KBM-7 (cell line): ENCODE measurements around the gene CORO1C.
"Not testable (repeated sequence)": the region's sequence is repeated elsewhere in the genome, so short reads cannot be mapped to it uniquely, and the experiment has no call there.

Source experiments
- DNase-seq: peaks from one replicate; pipeline ENCODE4 v3.0.0-alpha.2; 2015
- in situ Hi-C: fragments of 300-500 bp; cut with MboI; formaldehyde crosslinking; loops from 2 replicates; pipeline ENCODE4 v1.14.3; 2020; ENCODE audit warnings: low sequenced_read_pairs, low pct_unique_long_range_greater_than_20kb, mixed read lengths

The CORO1C gene

GRCh38 chr12:108629824-108630476 is 101.4 kb downstream of the CORO1C start:
- DNase-seq = peak; percentile 72
- in situ Hi-C loops = no loop called here

GRCh38 chr12:108629151-108629550 is 102.2 kb downstream of the CORO1C start:
- no peak for DNase-seq
- in situ Hi-C loops = no loop called here

- in situ Hi-C loops = no loop called here
These were observed 104.0 kb downstream of the CORO1C start for GRCh38 chr12:108627134-108627920.

GRCh38 chr12:108625228-108625627 is 106.1 kb downstream of the CORO1C start:
- no peak for DNase-seq
- in situ Hi-C loops = no loop called here

More at GRCh38 chr12:108627134-108627920, 104.0 kb downstream of the CORO1C start:
- no peak for DNase-seq

GRCh38 chr12:108623577-108623976 is 107.7 kb downstream of the CORO1C start:
- in situ Hi-C loops = no loop called here
- DNase-seq = no peak

- no peak for DNase-seq
- in situ Hi-C loops = no loop called here
These were observed 108.3 kb downstream of the CORO1C start for GRCh38 chr12:108622921-108623514.

GRCh38 chr12:108622421-108622820 is 108.9 kb downstream of the CORO1C start:
- in situ Hi-C loops = no loop called here
- peak; percentile 63 for DNase-seq

GRCh38 chr12:108621161-108621560 is 110.2 kb downstream of the CORO1C start:
- DNase-seq = no peak
- in situ Hi-C loops = no loop called here

- in situ Hi-C loops = no loop called here
- DNase-seq = no peak
These were observed 111.0 kb downstream of the CORO1C start for GRCh38 chr12:108620236-108620879.

GRCh38 chr12:108619369-108620160 is 111.8 kb downstream of the CORO1C start:
- in situ Hi-C loops = no loop called here
- no peak for DNase-seq

GRCh38 chr12:108618953-108619274 is 112.4 kb downstream of the CORO1C start:
- in situ Hi-C loops, DNase-seq: not testable (repeated sequence)

GRCh38 chr12:108618079-108618952 is 113.0 kb downstream of the CORO1C start:
- in situ Hi-C loops = no loop called here
- peak; percentile 88 for DNase-seq

GRCh38 chr12:108616941-108617858 is 114.1 kb downstream of the CORO1C start:
- peak; percentile 71 for DNase-seq
- in situ Hi-C loops = no loop called here

GRCh38 chr12:108616359-108616758 is 115.0 kb downstream of the CORO1C start:
- in situ Hi-C loops = no loop called here

GRCh38 chr12:108615918-108616317 is 115.4 kb downstream of the CORO1C start:
- no peak for DNase-seq
- in situ Hi-C loops = no loop called here

More at GRCh38 chr12:108616359-108616758, 115.0 kb downstream of the CORO1C start:
- DNase-seq = no peak

GRCh38 chr12:108614639-108615038 is 116.7 kb downstream of the CORO1C start:
- in situ Hi-C loops = no loop called here
- no peak for DNase-seq

- in situ Hi-C loops = no loop called here
- no peak for DNase-seq
These were observed 117.3 kb downstream of the CORO1C start for GRCh38 chr12:108614041-108614440.
